Stimulated activated memory B cell treated with anti-CD40 and anti-IgM and Interleukin-4, amounts not matched to agents 10 μg/mL and 1 μg/mL and 100 μg/mL, for 72 hours (primary cell): ENCODE results near the gene TMEM150A.
A peak's percentile ranks its signal among the peaks of the same experiment; 100 is the strongest.

Source experiments
- ATAC-seq: fragments of 150-1000 bp; cut with Tn5 transposase; 2 replicates; pipeline ENCODE4 v1.10.0; 2021
- H3K27ac Mint-ChIP-seq: one replicate; pipeline ENCODE4 v1.8.0; 2022; ENCODE audit warnings: mild to moderate bottlenecking, mixed read lengths
- H3K27me3 Mint-ChIP-seq: one replicate; pipeline ENCODE4 v1.8.0; 2022; ENCODE audit warnings: mixed read lengths
- H3K36me3 Mint-ChIP-seq: one replicate; pipeline ENCODE4 v1.8.0; 2022; ENCODE audit warnings: mixed read lengths
- H3K4me1 Mint-ChIP-seq: one replicate; pipeline ENCODE4 v1.8.0; 2022; ENCODE audit warnings: mixed read lengths
- H3K4me3 Mint-ChIP-seq: one replicate; pipeline ENCODE4 v1.8.0; 2022; ENCODE audit warnings: mild to moderate bottlenecking, moderate library complexity, mixed read lengths
- H3K9me3 Mint-ChIP-seq: one replicate; pipeline ENCODE4 v1.8.0; 2022; ENCODE audit warnings: mixed read lengths

Gene TMEM150A, protein sequence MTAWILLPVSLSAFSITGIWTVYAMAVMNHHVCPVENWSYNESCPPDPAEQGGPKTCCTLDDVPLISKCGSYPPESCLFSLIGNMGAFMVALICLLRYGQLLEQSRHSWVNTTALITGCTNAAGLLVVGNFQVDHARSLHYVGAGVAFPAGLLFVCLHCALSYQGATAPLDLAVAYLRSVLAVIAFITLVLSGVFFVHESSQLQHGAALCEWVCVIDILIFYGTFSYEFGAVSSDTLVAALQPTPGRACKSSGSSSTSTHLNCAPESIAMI

DNA sequence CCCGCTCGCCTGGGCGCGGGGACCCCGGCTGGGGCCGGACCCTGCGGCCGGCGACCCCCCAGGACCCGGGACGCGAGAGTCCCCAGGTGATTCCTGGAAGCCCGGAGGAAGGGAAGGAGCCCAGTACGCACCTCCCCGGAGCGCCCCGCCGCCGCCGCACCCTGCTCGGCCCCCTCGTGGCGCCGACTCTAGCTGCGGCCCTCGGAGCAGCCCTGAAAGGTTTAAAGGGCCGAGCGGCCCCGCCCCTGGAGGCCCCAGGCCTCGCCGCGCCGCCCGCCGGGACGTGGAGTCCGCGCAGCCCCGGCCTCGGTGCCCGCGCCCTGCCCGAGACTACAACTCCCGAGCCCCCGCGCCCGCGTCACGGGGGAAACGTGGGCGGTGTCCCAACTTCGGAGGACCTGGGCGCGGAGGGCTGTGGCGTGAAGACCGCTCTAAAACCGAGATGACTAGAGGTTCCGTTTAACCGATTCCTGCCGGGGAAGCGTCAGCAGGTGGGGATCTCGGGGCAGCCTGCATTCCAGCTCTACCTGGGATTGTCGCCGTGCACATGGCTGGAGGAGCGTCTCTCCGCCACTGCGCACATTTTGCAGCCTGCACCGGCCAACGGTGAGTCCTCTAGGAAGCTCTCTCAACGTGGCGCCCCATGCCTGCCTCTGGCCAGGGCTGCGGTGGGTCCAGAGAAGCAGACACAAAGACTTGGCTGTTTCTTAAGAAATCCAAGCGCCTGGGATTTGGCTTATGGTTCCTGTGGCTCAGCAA is at the start of gene TMEM150A:
TSS of gene TMEM150A (minus strand) at position 223 of the 759 bp plus-strand sequence. CDS start 750 bp downstream, outside the sequence.
- peaks cover 15% of the 10 kb centered on the region for H3K36me3 Mint-ChIP-seq
- peak; percentile 99 for ATAC-seq
- no peaks in the 10 kb centered on the region for H3K9me3 Mint-ChIP-seq
- peaks cover 47% of the 10 kb centered on the region for H3K4me1 Mint-ChIP-seq
- peak within 1 kb of the TSS; percentile 91 for H3K27ac Mint-ChIP-seq
- H3K27me3 Mint-ChIP-seq = no peaks in the 10 kb centered on the region
- peak within 1 kb of the TSS; percentile 92 for H3K4me3 Mint-ChIP-seq

DNA sequence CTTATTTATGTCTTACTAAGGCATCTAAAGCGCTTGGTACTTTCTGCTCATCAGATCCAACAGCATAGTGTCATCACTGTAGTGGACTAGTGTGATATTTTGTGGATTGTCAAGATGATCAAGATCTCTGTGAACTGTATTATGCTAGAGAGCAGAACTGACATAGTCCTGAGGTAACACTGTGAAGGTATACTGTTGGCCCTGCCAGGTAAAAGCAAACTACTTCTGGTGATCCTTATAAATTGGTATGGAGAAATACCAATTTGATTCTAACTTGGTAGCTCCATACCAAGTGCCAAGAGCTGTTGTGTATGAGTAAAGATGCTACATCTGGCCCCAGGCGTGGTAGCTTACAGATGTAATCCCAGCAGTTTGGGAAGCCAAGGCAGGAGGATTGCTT is 49.6 kb upstream of the TMEM150A start:
- Mint-ChIP-seq H3K36me3 (peaks cover 54% of the 10 kb centered on the region), H3K27ac (no peak overlapping the region), H3K27me3 (no peaks in the 10 kb centered on the region), H3K4me3 (no peak overlapping the region), H3K4me1 (peaks cover 24% of the 10 kb centered on the region), H3K9me3 (no peaks in the 10 kb centered on the region)
- no peak for ATAC-seq

DNA sequence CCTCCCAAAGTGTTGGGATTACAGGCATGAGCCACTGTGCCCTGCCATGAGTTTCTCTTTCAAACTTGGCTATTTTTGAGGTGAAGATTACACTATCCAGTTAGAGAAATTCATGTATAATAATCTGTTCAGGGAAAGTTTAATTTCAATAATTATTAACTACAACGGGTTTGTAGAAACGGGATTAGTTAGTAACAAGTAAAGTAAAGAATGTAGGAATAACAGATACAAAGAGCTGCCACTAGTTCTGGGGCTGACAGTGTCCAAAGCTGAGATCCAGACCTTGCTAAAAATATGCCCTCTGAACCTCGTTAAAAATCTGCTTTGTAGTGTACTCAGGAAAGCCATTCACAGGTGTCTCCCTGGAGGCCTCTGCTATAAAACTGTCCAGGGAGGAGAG is 48.6 kb upstream of the TMEM150A start:
- Mint-ChIP-seq H3K4me3 (no peak overlapping the region), H3K4me1 (peaks cover 26% of the 10 kb centered on the region), H3K9me3 (no peaks in the 10 kb centered on the region), H3K27ac (no peak overlapping the region), H3K27me3 (no peaks in the 10 kb centered on the region), H3K36me3 (peaks cover 51% of the 10 kb centered on the region)
- no peak for ATAC-seq

DNA sequence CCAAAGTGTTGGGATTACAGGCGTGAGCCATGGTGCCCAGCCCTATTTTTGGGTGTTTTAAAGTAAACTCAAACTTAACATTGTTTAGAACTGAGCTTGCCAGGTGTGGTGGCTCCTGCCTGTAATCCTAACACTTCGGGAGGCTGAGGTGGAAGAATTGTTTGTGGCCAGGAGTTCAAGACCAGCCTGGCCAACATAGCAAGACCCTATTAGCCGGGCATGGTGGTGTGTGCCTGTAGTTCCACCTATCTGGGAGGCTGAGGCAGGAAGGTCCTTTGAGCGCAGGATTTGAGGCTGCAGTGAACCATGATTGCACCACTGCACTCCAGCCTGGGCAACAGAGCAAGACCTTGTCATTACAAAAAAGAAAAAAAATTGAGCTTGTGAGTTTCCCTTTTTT is 48.0 kb upstream of the TMEM150A start:
- Mint-ChIP-seq H3K27ac (no peak overlapping the region), H3K9me3 (no peaks in the 10 kb centered on the region), H3K36me3 (peaks cover 52% of the 10 kb centered on the region), H3K27me3 (no peaks in the 10 kb centered on the region), H3K4me3 (no peak overlapping the region), H3K4me1 (peaks cover 26% of the 10 kb centered on the region)
- ATAC-seq = no peak

DNA sequence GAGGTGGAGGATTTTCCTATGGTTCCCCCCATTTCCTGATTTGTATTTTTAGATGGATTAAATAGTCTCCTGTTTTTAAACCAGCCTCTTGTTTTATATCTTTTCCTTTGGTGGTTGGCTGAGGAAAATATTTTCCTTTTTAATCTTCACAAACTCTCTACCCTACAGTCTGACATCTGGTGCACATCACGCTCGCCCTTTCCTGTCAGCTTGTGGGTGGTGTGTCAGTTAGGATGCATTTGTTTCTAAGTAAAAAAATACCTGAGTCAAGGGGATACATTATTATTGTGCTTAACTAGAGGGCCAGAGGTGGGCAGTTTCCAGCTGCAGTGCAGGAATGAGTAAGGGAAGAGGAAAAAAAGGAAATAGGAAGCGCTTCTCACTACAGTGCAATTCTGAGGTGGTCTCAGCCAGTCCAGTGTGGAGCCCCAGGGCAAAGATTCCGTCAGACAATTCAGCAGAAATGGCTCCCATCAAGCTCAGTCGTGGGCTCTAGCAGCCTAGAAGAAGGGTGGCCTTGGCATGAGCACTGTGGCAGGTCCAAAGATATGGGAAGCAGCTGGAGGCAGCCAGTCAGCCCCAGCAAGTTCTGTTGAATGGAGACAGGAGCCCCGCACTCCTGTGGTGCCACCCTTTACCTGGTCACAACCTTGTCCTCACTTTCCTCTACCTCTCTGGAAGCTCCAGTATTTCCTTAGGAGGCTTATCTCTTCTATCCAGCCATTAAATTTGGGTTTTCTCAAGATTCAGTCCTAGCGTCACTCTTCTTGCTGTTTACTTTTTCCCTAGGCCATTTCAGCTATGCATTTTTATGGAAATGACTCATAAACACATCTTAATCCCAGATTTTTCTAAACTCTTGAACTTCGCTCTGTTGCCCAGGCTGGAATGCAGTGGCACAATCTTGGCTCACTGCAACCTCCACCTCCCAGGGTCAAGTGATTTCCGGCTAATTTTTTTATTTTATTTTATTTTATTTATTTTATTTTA is 47.0 kb upstream of the TMEM150A start:
- no peak overlapping the region for H3K27ac Mint-ChIP-seq
- no peak overlapping the region for H3K4me3 Mint-ChIP-seq
- peaks cover 26% of the 10 kb centered on the region for H3K4me1 Mint-ChIP-seq
- H3K9me3 Mint-ChIP-seq = no peaks in the 10 kb centered on the region
- peaks cover 62% of the 10 kb centered on the region for H3K36me3 Mint-ChIP-seq
- no peak for ATAC-seq
- H3K27me3 Mint-ChIP-seq = no peaks in the 10 kb centered on the region

DNA sequence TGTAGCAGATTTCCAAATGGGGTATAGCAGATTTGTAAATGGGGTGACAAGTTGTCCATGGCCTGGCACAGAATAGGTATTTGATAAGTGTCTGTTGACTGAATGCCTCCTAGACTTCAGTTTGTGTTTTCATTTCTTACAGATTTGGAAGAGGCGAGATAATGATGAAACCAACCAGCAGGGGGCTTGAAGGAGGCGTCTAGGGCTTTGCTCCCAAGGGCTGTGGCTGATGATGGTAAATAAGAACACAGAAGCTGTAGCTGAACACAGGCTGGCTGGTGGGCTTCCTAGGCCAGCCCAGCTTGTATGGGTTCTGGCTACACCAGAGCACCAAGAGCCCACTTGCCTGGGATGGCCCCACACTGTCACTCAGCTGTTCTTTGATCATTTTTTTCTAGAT is 46.1 kb upstream of the TMEM150A start:
- peaks cover 64% of the 10 kb centered on the region for H3K36me3 Mint-ChIP-seq
- peak overlapping the region; percentile 2 for H3K4me3 Mint-ChIP-seq
- H3K27ac Mint-ChIP-seq = no peak overlapping the region
- ATAC-seq = peak; percentile 54
- H3K27me3 Mint-ChIP-seq = no peaks in the 10 kb centered on the region
- H3K4me1 Mint-ChIP-seq = peaks cover 26% of the 10 kb centered on the region
- no peaks in the 10 kb centered on the region for H3K9me3 Mint-ChIP-seq

DNA sequence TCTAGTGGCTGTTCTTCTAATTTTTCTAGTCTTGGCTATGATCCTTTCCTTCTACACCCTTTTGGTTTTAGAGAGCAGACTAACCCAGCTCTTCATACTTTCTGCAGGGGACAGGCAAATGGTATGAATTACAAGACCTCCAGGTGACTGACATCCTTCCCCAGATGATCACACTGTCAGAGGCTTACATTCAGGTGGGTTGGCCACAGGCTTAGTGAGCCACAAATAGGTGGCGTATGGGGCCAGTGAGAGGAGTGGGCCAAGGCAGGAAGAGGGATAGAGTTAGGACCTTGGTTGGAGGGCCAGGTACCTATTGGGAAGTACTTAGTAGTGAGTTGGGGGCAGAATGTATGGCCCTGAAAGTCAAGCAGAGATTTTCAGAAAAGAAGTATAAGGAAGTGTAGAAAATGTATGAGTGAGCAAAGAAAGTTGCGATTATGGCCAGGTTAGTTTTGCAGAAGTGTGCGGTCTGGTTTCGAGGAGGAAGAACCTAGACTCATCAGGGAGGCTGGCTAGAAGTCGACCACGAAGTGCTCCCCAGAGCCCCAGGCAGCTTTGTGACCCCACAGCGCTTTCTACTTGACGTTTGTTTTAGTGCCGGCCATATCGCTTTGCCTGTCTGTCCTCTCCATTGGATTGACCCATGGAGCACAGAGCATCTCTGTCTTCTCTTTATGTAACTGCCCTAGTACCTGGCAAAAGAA is 45.5 kb upstream of the TMEM150A start:
- Mint-ChIP-seq H3K27ac (peak overlapping the region; percentile 30), H3K9me3 (no peaks in the 10 kb centered on the region), H3K27me3 (no peaks in the 10 kb centered on the region), H3K4me1 (peaks cover 26% of the 10 kb centered on the region), H3K4me3 (peak overlapping the region; percentile 2), H3K36me3 (peaks cover 64% of the 10 kb centered on the region)
- peak; percentile 99 for ATAC-seq

DNA sequence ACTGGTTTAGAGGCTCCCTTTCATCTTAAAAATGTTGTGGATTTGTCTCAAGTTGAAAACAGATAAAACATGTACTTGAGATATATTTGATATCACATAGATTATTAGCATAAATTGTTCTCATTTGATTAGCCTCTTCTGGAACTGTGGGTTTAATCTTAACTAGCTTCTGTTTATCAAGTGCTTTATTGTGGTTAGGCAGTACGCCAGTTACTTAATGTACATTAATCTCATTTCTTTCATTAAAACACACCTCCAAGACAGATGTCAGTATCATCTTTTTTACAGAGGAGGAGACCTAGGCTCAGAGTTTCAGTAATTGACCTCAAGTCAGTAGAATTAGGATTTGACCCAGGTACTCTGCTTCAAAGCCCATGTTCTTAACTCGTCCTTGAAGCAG is 43.7 kb upstream of the TMEM150A start:
- Mint-ChIP-seq H3K36me3 (peaks cover 66% of the 10 kb centered on the region), H3K4me1 (peaks cover 26% of the 10 kb centered on the region), H3K9me3 (no peaks in the 10 kb centered on the region), H3K4me3 (no peak overlapping the region), H3K27me3 (no peaks in the 10 kb centered on the region), H3K27ac (no peak overlapping the region)
- ATAC-seq = no peak

DNA sequence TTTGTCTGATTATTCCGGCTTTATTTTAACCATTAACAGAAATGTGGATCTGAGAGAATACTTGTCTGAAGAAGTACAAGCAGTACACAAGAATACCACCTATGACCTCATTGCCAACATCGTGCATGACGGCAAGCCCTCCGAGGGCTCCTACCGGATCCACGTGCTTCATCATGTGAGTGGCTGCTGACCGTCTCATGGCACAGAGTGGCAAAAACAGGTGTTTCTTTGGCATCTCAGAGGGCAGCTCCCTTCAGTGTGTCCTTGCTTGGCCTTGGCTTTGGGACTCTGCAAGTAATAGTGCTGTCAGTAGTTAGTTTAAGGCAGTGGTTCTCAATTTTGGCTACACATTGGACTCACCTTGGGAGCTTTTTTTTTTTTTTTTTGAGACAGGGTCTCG is 42.4 kb upstream of the TMEM150A start:
- Mint-ChIP-seq H3K4me3 (no peak overlapping the region), H3K27me3 (no peaks in the 10 kb centered on the region), H3K36me3 (peaks cover 77% of the 10 kb centered on the region), H3K9me3 (no peaks in the 10 kb centered on the region), H3K4me1 (peaks cover 26% of the 10 kb centered on the region), H3K27ac (no peak overlapping the region)
- no peak for ATAC-seq

DNA sequence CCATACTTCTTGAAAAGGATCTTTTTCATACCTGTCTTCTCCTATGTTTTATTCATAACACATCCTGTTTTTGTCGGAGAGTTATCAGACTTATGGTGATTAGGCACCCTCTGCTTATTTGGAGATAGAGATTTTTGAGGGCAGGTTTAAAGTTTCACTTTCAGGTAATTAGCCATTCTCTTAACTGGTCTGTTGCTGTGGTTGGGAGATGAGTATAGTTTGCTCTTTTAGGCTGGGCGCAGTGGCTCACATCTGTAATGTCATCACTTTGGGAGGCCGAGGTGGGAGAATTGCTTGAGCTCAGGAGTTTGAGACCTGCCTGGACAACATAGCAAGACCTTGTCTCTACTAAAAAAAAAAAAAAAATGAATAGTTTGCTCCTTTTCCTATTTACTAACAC is 40.2 kb upstream of the TMEM150A start:
- Mint-ChIP-seq H3K4me1 (peaks cover 9% of the 10 kb centered on the region), H3K27me3 (no peaks in the 10 kb centered on the region), H3K4me3 (no peak overlapping the region), H3K27ac (no peak overlapping the region), H3K36me3 (peaks cover 78% of the 10 kb centered on the region), H3K9me3 (no peaks in the 10 kb centered on the region)
- no peak for ATAC-seq

DNA sequence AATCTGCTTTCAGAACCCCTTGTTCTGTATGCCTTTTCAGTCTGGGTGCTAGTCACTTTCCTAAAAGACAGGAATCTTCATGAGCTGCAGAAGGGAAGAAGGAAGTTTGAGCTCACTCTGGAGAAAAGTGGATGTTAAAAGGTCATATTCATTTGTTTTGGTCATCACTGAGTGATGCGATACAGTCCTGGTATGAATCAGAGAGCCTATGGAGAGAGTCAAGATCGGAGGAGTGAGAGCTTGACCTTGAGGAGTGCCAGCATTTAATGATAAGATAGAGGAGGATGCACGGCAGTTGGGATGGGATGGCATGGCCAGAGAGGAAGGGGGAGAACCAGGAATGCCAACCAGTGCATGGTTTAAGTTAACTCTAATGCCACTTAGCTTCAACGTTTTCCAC is 33.1 kb upstream of the TMEM150A start:
- Mint-ChIP-seq H3K27ac (no peak overlapping the region), H3K27me3 (no peaks in the 10 kb centered on the region), H3K36me3 (peaks cover 69% of the 10 kb centered on the region), H3K9me3 (no peaks in the 10 kb centered on the region), H3K4me3 (no peak overlapping the region), H3K4me1 (peaks cover 7% of the 10 kb centered on the region)
- no peak for ATAC-seq

DNA sequence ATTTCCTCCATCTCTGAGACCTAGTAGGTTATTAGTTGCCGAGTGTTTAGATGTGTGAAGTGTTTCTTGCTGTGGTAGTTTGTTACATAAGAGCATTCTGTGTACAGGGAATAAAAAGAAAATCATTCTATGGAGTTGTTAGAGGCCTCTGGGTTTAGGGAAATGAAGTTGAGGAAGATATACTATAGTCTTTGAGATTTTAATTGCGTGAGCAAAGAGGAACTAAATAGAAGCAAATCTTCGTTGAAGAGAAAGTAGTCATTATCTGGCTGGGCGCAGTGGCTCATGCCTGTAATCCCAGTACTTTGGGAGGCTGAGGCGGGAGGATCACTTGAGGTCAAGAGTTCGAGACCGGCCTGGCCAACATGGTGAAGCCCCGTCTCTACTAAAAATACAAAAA is 32.5 kb upstream of the TMEM150A start:
- Mint-ChIP-seq H3K4me1 (peaks cover 7% of the 10 kb centered on the region), H3K4me3 (no peak overlapping the region), H3K36me3 (peaks cover 63% of the 10 kb centered on the region), H3K27ac (no peak overlapping the region), H3K9me3 (no peaks in the 10 kb centered on the region), H3K27me3 (no peaks in the 10 kb centered on the region)
- no peak for ATAC-seq

DNA sequence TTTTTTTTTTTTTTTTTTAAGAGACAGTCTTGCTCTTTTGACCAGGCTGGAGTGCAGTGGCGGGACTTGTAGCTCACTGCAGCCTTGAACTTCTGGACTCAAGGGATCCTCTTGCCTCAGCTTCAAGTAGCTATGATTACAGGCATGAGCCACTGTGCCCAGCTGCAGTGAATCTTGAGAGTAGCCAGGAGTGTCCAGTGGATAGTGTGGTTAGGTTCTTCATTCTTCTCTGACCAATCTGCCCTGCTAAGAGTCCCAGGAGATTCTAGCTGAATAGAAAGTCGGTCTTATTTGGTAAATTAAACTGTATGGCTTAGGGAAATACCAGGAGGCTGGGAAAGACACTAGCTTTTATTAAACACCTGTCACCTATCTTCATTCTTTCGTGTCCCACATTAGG is 28.8 kb upstream of the TMEM150A start:
- Mint-ChIP-seq H3K36me3 (peaks cover 48% of the 10 kb centered on the region), H3K9me3 (no peaks in the 10 kb centered on the region), H3K4me1 (peaks cover 11% of the 10 kb centered on the region), H3K27ac (no peak overlapping the region), H3K27me3 (no peaks in the 10 kb centered on the region), H3K4me3 (no peak overlapping the region)
- no peak for ATAC-seq

DNA sequence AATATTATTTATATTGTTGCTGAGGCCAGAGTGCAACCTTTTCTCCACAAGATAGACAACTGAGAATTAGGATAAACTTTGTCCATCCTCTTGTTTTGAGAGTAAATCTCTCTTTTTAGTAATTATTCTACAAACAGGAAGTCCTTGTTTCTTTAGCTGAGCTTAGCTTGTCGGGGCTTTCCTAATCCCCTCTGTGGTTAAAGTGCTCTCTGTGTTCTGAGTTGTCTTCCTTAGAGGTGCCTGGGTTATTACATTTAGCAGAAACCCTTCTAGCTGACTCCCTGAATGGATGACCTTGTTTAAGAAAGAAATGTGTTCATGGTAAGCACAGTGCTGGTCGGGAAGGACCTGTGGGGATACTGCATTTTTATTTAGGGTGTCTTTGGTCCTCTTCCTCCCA is 26.2 kb upstream of the TMEM150A start:
- peak overlapping the region; percentile 18 for H3K4me3 Mint-ChIP-seq
- H3K4me1 Mint-ChIP-seq = peaks cover 11% of the 10 kb centered on the region
- no peaks in the 10 kb centered on the region for H3K9me3 Mint-ChIP-seq
- no peaks in the 10 kb centered on the region for H3K27me3 Mint-ChIP-seq
- H3K36me3 Mint-ChIP-seq = peaks cover 53% of the 10 kb centered on the region
- peak; percentile 85 for ATAC-seq
- H3K27ac Mint-ChIP-seq = peak overlapping the region; percentile 72

DNA sequence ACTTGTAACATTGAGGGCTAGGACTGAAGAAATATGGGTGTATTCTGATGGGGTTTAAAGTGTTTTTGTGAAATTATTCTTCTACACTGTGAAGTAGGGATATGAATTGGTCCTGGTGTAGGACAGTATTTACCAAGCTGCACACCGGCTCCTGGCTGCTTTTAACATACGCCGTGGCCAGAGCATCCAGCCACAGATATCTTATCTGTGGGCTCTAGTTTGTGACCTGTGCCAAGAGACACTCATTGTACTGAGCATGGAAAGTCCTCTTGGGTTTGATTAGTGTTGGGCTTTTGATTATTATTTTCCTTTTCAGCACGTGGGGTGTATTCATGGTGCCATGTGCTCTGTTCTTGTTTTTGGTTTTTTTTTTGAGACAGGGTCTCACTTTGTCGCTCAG is 21.5 kb upstream of the TMEM150A start:
- no peak overlapping the region for H3K4me3 Mint-ChIP-seq
- no peak for ATAC-seq
- H3K4me1 Mint-ChIP-seq = peaks cover 7% of the 10 kb centered on the region
- no peaks in the 10 kb centered on the region for H3K9me3 Mint-ChIP-seq
- no peak overlapping the region for H3K27ac Mint-ChIP-seq
- no peaks in the 10 kb centered on the region for H3K27me3 Mint-ChIP-seq
- H3K36me3 Mint-ChIP-seq = peaks cover 50% of the 10 kb centered on the region
